Keratinocyte (primary cell): ENCODE data around the gene CLIC3. TPM values are rescaled to one million over a fixed set of nuclear protein-coding genes. Genes with fewer than 3 reads are reported as not detected.

ENCODE experiments used
- DNase-seq: peaks from one replicate; pipeline ENCODE4 v3.0.0-alpha.2; 2011; ENCODE audit warnings: low read depth, missing footprints, low spot score
- FAIRE-seq: peaks from 2 replicates; lab custom pipeline; 2011; peaks lifted over from hg19 to GRCh38; lab: Jason Lieb, UNC
- H2AFZ ChIP-seq: 2 replicates; pipeline ENCODE4 v1.6.0; 2012; ENCODE audit warnings: low read length, control low read depth, inconsistent platforms; ENCODE audit not compliant: control insufficient read depth
- H3K27ac ChIP-seq: 2 replicates; pipeline ENCODE4 v1.5.1; 2011; ENCODE audit warnings: low read length; ENCODE audit not compliant: control insufficient read depth, insufficient read depth
- H3K27me3 ChIP-seq: 3 replicates; pipeline ENCODE4 v1.6.0; 2011; ENCODE audit warnings: low read length; ENCODE audit not compliant: control insufficient read depth, insufficient read depth; ENCODE audit errors: extremely low read depth
- H3K36me3 ChIP-seq, 2 experiments: 2 replicates in 1 of 2; 3 replicates in 1 of 2; pipeline ENCODE4 v1.5.1; 2011; ENCODE audit warnings: low read length in 2 of 2, mild to moderate bottlenecking in 1 of 2; ENCODE audit not compliant: control insufficient read depth in 2 of 2, insufficient read depth in 2 of 2; ENCODE audit errors: extremely low read depth in 1 of 2
- H3K4me1 ChIP-seq: 3 replicates; pipeline ENCODE4 v1.5.1; 2011; ENCODE audit warnings: low read length; ENCODE audit not compliant: control insufficient read depth, insufficient read depth; ENCODE audit errors: extremely low read depth
- H3K4me2 ChIP-seq: 3 replicates; pipeline ENCODE4 v1.6.0; 2011; ENCODE audit warnings: low read depth, low read length; ENCODE audit not compliant: control insufficient read depth, insufficient read depth; ENCODE audit errors: extremely low read depth
- H3K4me3 ChIP-seq, 3 experiments: fragments of 200-600 bp in 1 of 3; sonication (generic) in 1 of 3; 2 replicates in 2 of 3; 3 replicates in 1 of 3; pipeline ENCODE4 v1.5.1; 2011 to 2016; ENCODE audit warnings: low read length in 3 of 3, mild to moderate bottlenecking in 3 of 3, control low read depth in 2 of 3, inconsistent platforms in 1 of 3, low read depth in 1 of 3, mixed read lengths in 1 of 3, mixed run types in 1 of 3, moderate library complexity in 1 of 3; ENCODE audit not compliant: control insufficient read depth in 2 of 3, insufficient read depth in 2 of 3; ENCODE audit errors: extremely low read depth in 1 of 3
- H3K79me2 ChIP-seq: 2 replicates; pipeline ENCODE4 v1.6.0; 2012; ENCODE audit warnings: low read length; ENCODE audit not compliant: control insufficient read depth, insufficient read depth
- H3K9ac ChIP-seq: 3 replicates; pipeline ENCODE4 v1.6.0; 2011; ENCODE audit warnings: low read length; ENCODE audit not compliant: control insufficient read depth, insufficient read depth; ENCODE audit errors: extremely low read depth
- H3K9me1 ChIP-seq: 3 replicates; pipeline ENCODE4 v1.6.0; 2011; ENCODE audit warnings: low read length; ENCODE audit not compliant: control insufficient read depth, insufficient read depth; ENCODE audit errors: extremely low read depth
- H3K9me3 ChIP-seq: 2 replicates; pipeline ENCODE4 v1.5.1; 2012; ENCODE audit warnings: low read depth, low read length; ENCODE audit not compliant: control insufficient read depth
- H4K20me1 ChIP-seq: 3 replicates; pipeline ENCODE4 v1.6.0; 2011; ENCODE audit warnings: low read length; ENCODE audit not compliant: control insufficient read depth, insufficient read depth; ENCODE audit errors: extremely low read depth
- EZH2 ChIP-seq: IDR thresholded peaks from one replicate; pipeline ENCODE4 v1.6.1; 2012; ENCODE audit warnings: inconsistent platforms, mild to moderate bottlenecking, low read length, moderate library complexity
- dilution Hi-C: fragments of 300-500 bp; cut with MboI; formaldehyde crosslinking; loops from one replicate; pipeline ENCODE4 v1.7.0; 2020; ENCODE audit warnings: low sequenced_read_pairs; ENCODE audit not compliant: extremely low pct_ligation_motif_present
- polyA plus RNA-seq, 5 experiments: library from polyadenylated mRNA; depleted of rRNA in 3 of 5; stranded (reverse) in 3 of 5; stranded (forward) in 1 of 5; unstranded in 1 of 5; fragments of >200 nt; gene quantifications; 1 replicate in 1 of 5; 2 replicates in 3 of 5; 3 replicates in 1 of 5; pipeline versions ENCODE4 v1.2.1 to v1.2.3, GENCODE V29; 2011 to 2012; ENCODE audit warnings: missing spikeins in 2 of 5, low read depth in 1 of 5, low replicate concordance in 1 of 5
- TF ChIP-seq, protein P1 (sequence below), 3 experiments: IDR thresholded peaks in 1 of 3; conservative IDR thresholded peaks in 1 of 3; optimal IDR thresholded peaks in 1 of 3; 2 replicates in 2 of 3; 3 replicates in 1 of 3; pipeline versions ENCODE3 to v1.5.1; 2011; ENCODE audit warnings: low read length in 3 of 3, mild to moderate bottlenecking in 3 of 3, moderate library complexity in 2 of 3, control low read depth in 1 of 3, inconsistent platforms in 1 of 3; ENCODE audit not compliant: insufficient read depth in 2 of 3; ENCODE audit errors: extremely low read depth in 1 of 3

The CLIC3 gene
- polyA plus RNA-seq, 1 donor (not counting 4 experiments of a cell fraction or from before 2014, with no cell fraction given) = 5.5 TPM

DNA sequence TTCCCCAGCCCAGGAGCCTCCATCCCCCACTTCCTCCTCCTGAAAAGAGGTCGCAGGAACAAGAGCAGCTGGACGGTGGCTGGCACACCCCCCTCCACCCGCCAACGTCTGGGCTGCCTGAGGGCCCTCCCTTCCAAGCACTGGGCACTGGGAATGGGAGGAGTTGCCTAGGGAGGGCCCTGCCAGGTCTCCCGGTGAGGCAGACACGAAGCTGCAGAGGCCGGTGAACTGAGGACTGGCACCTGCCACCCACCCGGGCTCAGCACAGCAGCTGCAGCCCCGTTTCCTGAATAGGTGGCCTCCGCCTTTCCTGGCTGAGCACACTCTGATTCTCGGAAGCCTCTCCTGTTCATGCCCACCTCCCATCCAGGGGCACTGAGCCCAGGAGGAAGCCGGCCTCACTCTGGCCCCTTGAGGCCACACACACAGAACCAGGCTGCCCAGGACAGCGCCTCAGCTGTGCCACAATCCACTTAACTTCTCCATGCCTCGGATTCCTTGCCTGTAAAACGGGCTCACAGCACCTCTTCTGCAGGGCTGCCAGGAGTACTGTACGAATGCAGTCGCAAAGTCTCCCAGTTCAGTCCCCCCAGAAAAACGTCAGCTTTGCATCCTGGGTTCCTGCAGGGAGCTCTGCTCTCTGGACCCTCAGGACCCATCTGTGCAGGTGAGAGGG, 48.3 kb upstream of the CLIC3 start:
- peak overlapping the region; percentile 22 for H3K9ac ChIP-seq
- TF ChIP-seq, protein P1, sequence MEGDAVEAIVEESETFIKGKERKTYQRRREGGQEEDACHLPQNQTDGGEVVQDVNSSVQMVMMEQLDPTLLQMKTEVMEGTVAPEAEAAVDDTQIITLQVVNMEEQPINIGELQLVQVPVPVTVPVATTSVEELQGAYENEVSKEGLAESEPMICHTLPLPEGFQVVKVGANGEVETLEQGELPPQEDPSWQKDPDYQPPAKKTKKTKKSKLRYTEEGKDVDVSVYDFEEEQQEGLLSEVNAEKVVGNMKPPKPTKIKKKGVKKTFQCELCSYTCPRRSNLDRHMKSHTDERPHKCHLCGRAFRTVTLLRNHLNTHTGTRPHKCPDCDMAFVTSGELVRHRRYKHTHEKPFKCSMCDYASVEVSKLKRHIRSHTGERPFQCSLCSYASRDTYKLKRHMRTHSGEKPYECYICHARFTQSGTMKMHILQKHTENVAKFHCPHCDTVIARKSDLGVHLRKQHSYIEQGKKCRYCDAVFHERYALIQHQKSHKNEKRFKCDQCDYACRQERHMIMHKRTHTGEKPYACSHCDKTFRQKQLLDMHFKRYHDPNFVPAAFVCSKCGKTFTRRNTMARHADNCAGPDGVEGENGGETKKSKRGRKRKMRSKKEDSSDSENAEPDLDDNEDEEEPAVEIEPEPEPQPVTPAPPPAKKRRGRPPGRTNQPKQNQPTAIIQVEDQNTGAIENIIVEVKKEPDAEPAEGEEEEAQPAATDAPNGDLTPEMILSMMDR (optimal IDR thresholded peaks at IDR 0.05 in 1 of 3, IDR thresholded peaks at IDR 0.05 in 1 of 3, conservative IDR thresholded peaks at IDR 0.05 in 1 of 3; ENCODE audit: extremely low read depth in 1 of 3, insufficient read depth in 2 of 3, low read length in 3 of 3) = no peak
- TF ChIP-seq EZH2 = no peak
- dilution Hi-C loops = no loop called here
- peaks cover 0 to 2% of the 10 kb centered on the region in 2 experiments for H3K36me3 ChIP-seq
- H3K27me3 ChIP-seq = peaks cover 24% of the 10 kb centered on the region
- peaks cover 11% of the 10 kb centered on the region for H3K4me1 ChIP-seq
- no peaks in the 10 kb centered on the region for H3K9me1 ChIP-seq
- H3K4me2 ChIP-seq = peak overlapping the region; percentile 62
- H3K27ac ChIP-seq = no peak overlapping the region
- no peak for DNase-seq
- no peak for FAIRE-seq
- H2AFZ ChIP-seq = no peak overlapping the region
- peaks cover 6% of the 10 kb centered on the region for H4K20me1 ChIP-seq
- H3K4me3 ChIP-seq = peak overlapping the region; percentile 51 to 59 (median 57)
- peaks cover 2% of the 10 kb centered on the region for H3K79me2 ChIP-seq
- H3K9me3 ChIP-seq = no peaks in the 10 kb centered on the region

DNA sequence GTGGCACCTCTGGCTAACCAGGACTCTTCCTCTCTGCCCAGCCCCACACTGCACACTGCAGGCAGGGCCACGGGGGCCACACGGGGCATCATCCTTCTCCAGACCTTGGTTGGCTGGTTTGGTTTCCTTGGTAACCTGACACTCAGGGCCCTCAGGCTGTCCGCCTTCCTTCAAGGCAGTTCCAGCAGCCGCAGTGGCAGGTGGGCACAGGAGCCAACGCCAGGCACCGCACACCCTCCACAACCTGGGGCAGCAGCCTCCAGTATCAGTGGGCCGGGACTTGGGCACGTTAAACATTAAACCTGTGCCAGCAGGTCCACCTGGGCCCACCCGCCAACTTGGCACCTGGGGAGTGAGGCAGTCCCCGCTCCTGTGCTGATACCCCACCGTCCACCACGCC, 47.7 kb upstream of the CLIC3 start:
- Histone ChIP-seq H3K9me3 (no peaks in the 10 kb centered on the region), H3K4me3 (no peak overlapping the region), H4K20me1 (peaks cover 6% of the 10 kb centered on the region), H3K27me3 (peaks cover 19% of the 10 kb centered on the region), H3K79me2 (peaks cover 2% of the 10 kb centered on the region), H3K4me2 (no peak overlapping the region), H3K9me1 (no peaks in the 10 kb centered on the region), H3K27ac (no peak overlapping the region), H3K36me3 (peaks cover 0 to 2% of the 10 kb centered on the region in 2 experiments), H2AFZ (no peak overlapping the region), H3K9ac (no peak overlapping the region), H3K4me1 (peaks cover 11% of the 10 kb centered on the region)
- dilution Hi-C loops = no loop called here
- FAIRE-seq = no peak
- TF ChIP-seq, protein P1 (optimal IDR thresholded peaks at IDR 0.05 in 1 of 3, IDR thresholded peaks at IDR 0.05 in 1 of 3, conservative IDR thresholded peaks at IDR 0.05 in 1 of 3; ENCODE audit: extremely low read depth in 1 of 3, insufficient read depth in 2 of 3, low read length in 3 of 3) = no peak
- TF ChIP-seq EZH2 = no peak
- no peak for DNase-seq
